ENCODE measurements around the gene PTPRH. TPM values are rescaled to one million over a fixed set of nuclear protein-coding genes. Genes with fewer than 3 reads are reported as not detected.

The PTPRH gene
- total RNA-seq, 4 donors from 2014 or later: 1.2 to 3.9 (median 2.1) TPM

GRCh38 chr19:55251341-55252081, 42.2 kb upstream of the PTPRH start:
- DNase-seq (ENCODE audit: low spot score in 2 of 2): no peak
- H3K27me3 ChIP-seq: no peaks in the 10 kb centered on the region
- H3K4me1 ChIP-seq: peaks cover 0 to 93% (median 37%) of the 10 kb centered on the region in 4 donors
- TF ChIP-seq EP300 (IDR thresholded peaks at IDR 0.05) (no peak), POLR2A (IDR thresholded peaks at IDR 0.05) (no peak), CTCF (IDR thresholded peaks at IDR 0.05) (no peak)
- no peaks in the 10 kb centered on the region for H3K9me3 ChIP-seq
- WGBS, 2 donors: 66 to 73% methylated on average over 19 of the region's 19 CpGs
- H3K27ac ChIP-seq: no peak overlapping the region
- H3K4me3 ChIP-seq: no peak overlapping the region
- H3K36me3 ChIP-seq: peaks cover 0 to 13% (median 0%) of the 10 kb centered on the region in 3 donors

- no peak for DNase-seq (ENCODE audit: low spot score in 2 of 2)
- peaks cover 0 to 23% (median 8%) of the 10 kb centered on the region in 3 donors for H3K36me3 ChIP-seq
Observed at GRCh38 chr19:55250262-55251036, 41.1 kb upstream of the PTPRH start.

GRCh38 chr19:55249841-55250240, 40.5 kb upstream of the PTPRH start:
- peaks cover 0 to 29% (median 14%) of the 10 kb centered on the region in 3 donors for H3K36me3 ChIP-seq
- DNase-seq (ENCODE audit: low spot score in 2 of 2): no peak
- no peak overlapping the region for H3K4me3 ChIP-seq
- no peak overlapping the region for H3K27ac ChIP-seq
- TF ChIP-seq EP300 (IDR thresholded peaks at IDR 0.05) (no peak), CTCF (IDR thresholded peaks at IDR 0.05) (no peak), POLR2A (IDR thresholded peaks at IDR 0.05) (no peak)
- H3K27me3 ChIP-seq: no peaks in the 10 kb centered on the region
- H3K9me3 ChIP-seq: no peaks in the 10 kb centered on the region
- whole genome bisulfite sequencing, 2 donors: 90 to 92% methylated on average over 9 to 11 of the region's 11 CpGs
- peaks cover 0 to 77% (median 21%) of the 10 kb centered on the region in 4 donors for H3K4me1 ChIP-seq

More at GRCh38 chr19:55250262-55251036, 41.1 kb upstream of the PTPRH start:
- Histone ChIP-seq H3K4me1 (peaks cover 0 to 83% (median 27%) of the 10 kb centered on the region in 4 donors), H3K9me3 (no peaks in the 10 kb centered on the region), H3K4me3 (no peak overlapping the region), H3K27me3 (no peaks in the 10 kb centered on the region), H3K27ac (no peak overlapping the region)
- 84 to 93% methylated on average over 18 of the region's 18 CpGs for WGBS, 2 donors
- TF ChIP-seq EP300 (IDR thresholded peaks at IDR 0.05): no peak
- no peak for TF ChIP-seq POLR2A (IDR thresholded peaks at IDR 0.05)
- TF ChIP-seq CTCF (IDR thresholded peaks at IDR 0.05): no peak

- no peak for DNase-seq (ENCODE audit: low spot score in 2 of 2)
- no peak overlapping the region for H3K27ac ChIP-seq
Observed at GRCh38 chr19:55248704-55249103, 39.4 kb upstream of the PTPRH start.

More at GRCh38 chr19:55248704-55249103, 39.4 kb upstream of the PTPRH start:
- Histone ChIP-seq H3K36me3 (peaks cover 0 to 41% (median 15%) of the 10 kb centered on the region in 3 donors), H3K4me1 (peaks cover 0 to 65% (median 16%) of the 10 kb centered on the region in 4 donors), H3K4me3 (no peak overlapping the region), H3K27me3 (no peaks in the 10 kb centered on the region), H3K9me3 (no peaks in the 10 kb centered on the region)
- TF ChIP-seq CTCF (IDR thresholded peaks at IDR 0.05) (no peak), POLR2A (IDR thresholded peaks at IDR 0.05) (no peak), EP300 (IDR thresholded peaks at IDR 0.05) (no peak)
- WGBS, 2 donors: 74 to 79% methylated on average over 8 to 9 of the region's 9 CpGs
